Adrenal gland (tissue), 12 donors: ENCODE measurements around the gene ABHD4. TPM values are rescaled to one million over a fixed set of nuclear protein-coding genes. Genes with fewer than 3 reads are reported as not detected.

Source experiments
- DNase-seq, 7 donors: peaks; one replicate each; pipeline ENCODE4 v3.0.0-alpha.2; 2019 to 2020
- H3K27ac ChIP-seq, 5 donors: fragments of 200-600 bp; sonication (generic) in 4 of 5; 1 replicate in 3 of 5; 2 replicates in 2 of 5; pipeline versions ENCODE4 v1.5.1 to v1.8.0; 2016 to 2020; ENCODE audit warnings: mild to moderate bottlenecking in 1 of 5
- H3K27me3 ChIP-seq: fragments of 200-600 bp; 2 replicates; pipeline ENCODE4 v1.8.0; 2021
- H3K36me3 ChIP-seq, 2 donors: fragments of 200-600 bp; replicated peaks in 1 of 2; 1 replicate in 1 of 2; 2 replicates in 1 of 2; pipeline versions ENCODE4 v1.5.1 to v1.8.0; 2018 to 2022
- H3K4me1 ChIP-seq, 2 donors: fragments of 200-600 bp; replicated peaks in 1 of 2; 1 replicate in 1 of 2; 2 replicates in 1 of 2; pipeline versions ENCODE4 v1.5.1 to v1.8.0; 2018 to 2021
- H3K4me3 ChIP-seq, 4 donors: fragments of 200-600 bp; sonication (generic) in 3 of 4; one replicate each; pipeline ENCODE4 v1.5.1; 2016 to 2018
- H3K9me3 ChIP-seq, 3 donors: fragments of 200-600 bp; sonication (generic) in 1 of 3; replicated peaks in 1 of 3; 1 replicate in 2 of 3; 2 replicates in 1 of 3; pipeline versions ENCODE4 v1.5.1 to v1.8.0; 2016 to 2021
- POLR2A ChIP-seq, 2 donors: fragments of 450-650 bp; IDR thresholded peaks; one replicate each; pipeline ENCODE4 v1.6.1; 2017; ENCODE audit warnings: antibody characterized with exemption in 2 of 2, mild to moderate bottlenecking in 2 of 2, moderate library complexity in 1 of 2
- WGBS, 4 donors: extraction: QIAGEN DNeasy Blood & Tissue Kit in 2 of 4; methylation state at CpG; one replicate each; pipeline versions ENCODE4 v1.1.5 to v1.1.7; 2013 to 2017; 5-methylcytosine and 5-hydroxymethylcytosine counted together
- intact Hi-C, 2 donors: fragments of 100-400 bp; cut with DNase I; formaldehyde crosslinking; loops; one replicate each; pipeline versions ENCODE4 v1.14.1 to v1.15.0; 2022 to 2023
- polyA plus RNA-seq, 3 donors: library from polyadenylated mRNA; stranded (reverse); fragments of 200-250 nt in 2 of 3; fragments of 350-450 nt in 1 of 3; fragmentation: Illumina TruSeq in 1 of 3; extraction: RNeasy Lipid Tissue Mini Kit (QIAGEN cat#74804) in 1 of 3; gene quantifications; one replicate each; pipeline ENCODE4 v1.2.3, GENCODE V29; 2013 to 2014
- total RNA-seq, 9 donors: library from RNA; depleted of rRNA in 4 of 9; stranded (reverse); fragments of >200 nt in 4 of 9; fragments of 120-200 nt in 1 of 9; fragmentation: NEBNext Ultra II Directional in 1 of 9; extraction: Animal tissue kit (Norgen Biotek cat#: 25700) in 1 of 9; gene quantifications; one replicate each; pipeline versions ENCODE4 v1.1.0 to v1.2.4, GENCODE V29; 2013 to 2023
- TF ChIP-seq, protein P1 (sequence below), 6 experiments: fragments of 450-650 bp in 4 of 6; fragments of 200-600 bp in 2 of 6; sonication (generic) in 1 of 6; IDR thresholded peaks; 1 replicate in 5 of 6; 2 replicates in 1 of 6; pipeline versions ENCODE4 v1.5.1 to v1.8.0; 2016 to 2021; ENCODE audit warnings: antibody characterized with exemption in 6 of 6, mild to moderate bottlenecking in 2 of 6, moderate library complexity in 1 of 6
- donor health status: healthy with polysubstance abuse.
- donor health status: Bipolar disorder and iron deficiency.
- donor health status: DM: yes; HTN: yes; CAD: no.
- donor health status: DM: no; HTN: no; CAD: no.
- donor health status: DM: no; HTN: no; CAD: no.
- donor health status: DM: yes; HTN: yes; CAD: no.

Gene ABHD4
- total and polyA plus RNA-seq, 12 donors = 21.4 to 93.4 (median 43.5) TPM

DNA sequence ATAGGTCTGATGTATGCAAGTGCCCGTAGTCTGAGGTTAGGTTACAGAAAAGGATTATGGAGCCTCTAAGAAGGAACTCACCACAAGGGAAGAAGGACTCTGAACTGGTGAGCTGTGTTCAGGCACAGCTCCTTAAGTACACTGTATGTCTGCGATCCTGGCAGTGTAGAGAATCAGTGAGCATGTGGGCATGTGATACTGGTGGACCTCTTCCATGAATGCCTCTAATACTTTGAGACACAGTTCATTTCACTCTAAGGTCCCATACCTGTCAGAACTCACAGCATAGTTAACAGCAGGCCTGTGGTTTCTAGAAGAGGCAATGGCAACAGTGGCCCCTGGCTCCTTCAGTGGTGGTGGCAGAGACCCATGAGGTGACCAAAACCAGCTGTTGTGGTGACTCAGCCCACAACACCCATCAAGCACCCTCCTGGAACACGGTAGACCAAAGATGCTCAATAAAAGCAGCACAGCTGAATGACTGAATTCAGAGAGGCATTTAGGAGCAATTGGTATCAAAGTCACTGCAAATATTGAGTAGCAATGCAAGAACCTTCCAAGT, 52.9 kb downstream of the ABHD4 start:
- Histone ChIP-seq H3K27ac (no peak overlapping the region), H3K4me1 (no peaks in the 10 kb centered on the region), H3K9me3 (no peaks in the 10 kb centered on the region), H3K36me3 (no peaks in the 10 kb centered on the region), H3K27me3 (no peaks in the 10 kb centered on the region), H3K4me3 (no peak overlapping the region)
- WGBS, 4 donors = 63 to 88% (median 81%) methylated on average over 3 of the region's 3 CpGs
- no peak for TF ChIP-seq POLR2A (IDR thresholded peaks at IDR 0.05)
- TF ChIP-seq, protein P1, sequence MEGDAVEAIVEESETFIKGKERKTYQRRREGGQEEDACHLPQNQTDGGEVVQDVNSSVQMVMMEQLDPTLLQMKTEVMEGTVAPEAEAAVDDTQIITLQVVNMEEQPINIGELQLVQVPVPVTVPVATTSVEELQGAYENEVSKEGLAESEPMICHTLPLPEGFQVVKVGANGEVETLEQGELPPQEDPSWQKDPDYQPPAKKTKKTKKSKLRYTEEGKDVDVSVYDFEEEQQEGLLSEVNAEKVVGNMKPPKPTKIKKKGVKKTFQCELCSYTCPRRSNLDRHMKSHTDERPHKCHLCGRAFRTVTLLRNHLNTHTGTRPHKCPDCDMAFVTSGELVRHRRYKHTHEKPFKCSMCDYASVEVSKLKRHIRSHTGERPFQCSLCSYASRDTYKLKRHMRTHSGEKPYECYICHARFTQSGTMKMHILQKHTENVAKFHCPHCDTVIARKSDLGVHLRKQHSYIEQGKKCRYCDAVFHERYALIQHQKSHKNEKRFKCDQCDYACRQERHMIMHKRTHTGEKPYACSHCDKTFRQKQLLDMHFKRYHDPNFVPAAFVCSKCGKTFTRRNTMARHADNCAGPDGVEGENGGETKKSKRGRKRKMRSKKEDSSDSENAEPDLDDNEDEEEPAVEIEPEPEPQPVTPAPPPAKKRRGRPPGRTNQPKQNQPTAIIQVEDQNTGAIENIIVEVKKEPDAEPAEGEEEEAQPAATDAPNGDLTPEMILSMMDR (IDR thresholded peaks at IDR 0.05) = no peak
- intact Hi-C loops = loop anchor here (5.0 to 10.0 kb wide), 3 partner anchors 94 to 164 kb away; partner anchors contain the start of gene SLC7A7 (in 1 of the 2)
- no peak for DNase-seq

DNA sequence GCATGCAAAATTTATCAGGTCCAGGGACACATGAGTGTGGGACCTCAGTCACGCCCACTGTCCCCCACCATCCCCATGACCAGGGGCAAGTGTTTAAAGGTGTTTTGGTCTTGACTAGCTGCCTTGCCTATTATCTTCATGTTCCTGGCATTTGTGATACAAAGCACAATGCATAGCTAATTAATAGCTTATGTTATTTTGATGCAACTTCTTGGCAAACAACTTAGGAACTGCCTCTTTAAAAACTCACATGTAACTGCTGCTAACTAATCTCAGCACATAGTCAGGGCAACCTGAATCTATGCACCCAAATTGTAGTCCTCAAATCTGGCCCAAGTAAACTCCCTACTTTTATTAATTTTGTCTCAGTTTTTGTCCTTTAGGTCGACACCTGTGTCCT, 53.5 kb downstream of the ABHD4 start:
- no peaks in the 10 kb centered on the region for H3K4me1 ChIP-seq
- no peak overlapping the region for H3K27ac ChIP-seq
- no peak for DNase-seq
- no peaks in the 10 kb centered on the region for H3K9me3 ChIP-seq
- intact Hi-C loops = loop anchor here (5.0 to 10.0 kb wide), 3 partner anchors 94 to 163 kb away; partner anchors contain the start of gene SLC7A7 (in 1 of the 2)
- H3K36me3 ChIP-seq = no peaks in the 10 kb centered on the region
- H3K27me3 ChIP-seq = no peaks in the 10 kb centered on the region
- WGBS, 4 donors = 76 to 88% (median 83%) methylated on average over 2 of the region's 2 CpGs
- H3K4me3 ChIP-seq = no peak overlapping the region
- TF ChIP-seq, protein P1 (IDR thresholded peaks at IDR 0.05) = no peak
- no peak for TF ChIP-seq POLR2A (IDR thresholded peaks at IDR 0.05)

DNA sequence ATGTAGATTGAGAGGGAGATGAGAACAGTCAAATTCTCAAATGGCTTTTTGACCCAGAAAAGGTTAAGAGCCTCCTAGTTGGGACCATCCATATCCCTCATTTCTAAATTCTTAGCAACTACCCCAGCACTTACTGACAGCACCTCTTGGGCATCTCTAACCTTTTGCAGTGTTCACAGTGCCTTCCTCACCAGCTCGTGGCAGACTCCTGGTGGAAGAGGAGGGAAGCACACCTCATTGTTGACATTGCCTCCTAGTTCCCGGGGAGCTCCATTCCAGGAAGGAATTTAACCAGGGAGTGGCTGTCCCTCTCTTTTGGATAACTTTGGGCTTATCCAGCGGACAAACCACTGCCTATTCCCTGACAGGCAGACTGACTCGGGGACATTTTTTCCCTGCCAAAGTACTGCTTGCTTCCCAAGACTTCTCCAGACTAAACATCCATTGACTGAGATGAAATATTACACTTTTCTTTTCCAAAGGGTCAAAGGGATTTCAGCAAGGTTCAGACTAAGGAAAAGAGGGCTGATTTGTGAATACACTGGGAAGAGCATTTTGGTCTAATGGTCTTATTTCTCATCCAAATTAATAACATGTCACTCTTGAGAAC, 55.0 kb downstream of the ABHD4 start:
- no peaks in the 10 kb centered on the region for H3K27me3 ChIP-seq
- H3K36me3 ChIP-seq = no peaks in the 10 kb centered on the region
- DNase-seq = peak; percentile 63 to 83 (median 72)
- TF ChIP-seq POLR2A (IDR thresholded peaks at IDR 0.05) = no peak
- TF ChIP-seq, protein P1 (IDR thresholded peaks at IDR 0.05) = peak; percentile 60 to 89 (median 86)
- H3K27ac ChIP-seq = no peak overlapping the region
- H3K4me1 ChIP-seq = no peaks in the 10 kb centered on the region
- 8 to 13% (median 12%) methylated on average over 4 of the region's 4 CpGs for WGBS, 4 donors
- no peaks in the 10 kb centered on the region for H3K9me3 ChIP-seq
- H3K4me3 ChIP-seq = no peak overlapping the region
- intact Hi-C loops = loop anchor here (5.0 to 10.0 kb wide), 3 partner anchors 96 to 162 kb away; partner anchors contain the start of gene SLC7A7 (in 1 of the 2)

DNA sequence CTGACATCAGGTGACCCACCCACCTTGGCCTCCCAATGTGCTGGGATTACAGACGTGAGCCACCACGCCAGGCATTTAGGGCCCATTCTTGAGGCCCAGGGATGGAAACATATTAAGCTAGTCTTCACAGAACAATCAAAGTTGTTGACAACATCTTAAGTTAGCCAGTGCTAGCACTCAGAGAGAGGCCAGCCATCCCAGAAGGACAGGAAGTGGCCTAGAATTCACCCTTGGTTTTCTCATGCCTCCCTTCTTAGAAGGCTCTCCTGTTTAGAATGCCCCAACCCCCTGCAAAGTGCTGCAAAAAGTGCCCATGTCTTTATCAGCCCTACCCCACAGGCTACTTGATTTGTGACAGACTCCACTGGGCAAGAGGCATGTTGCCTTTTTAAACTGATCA, 58.1 kb downstream of the ABHD4 start:
- WGBS, 4 donors = 74 to 95% (median 92%) methylated on average over 2 of the region's 2 CpGs
- H3K27ac ChIP-seq = no peak overlapping the region
- intact Hi-C loops = loop anchor here (10.0 kb wide), 2 partner anchors 101 to 159 kb away; partner anchors contain the start of gene SLC7A7 (in 1 of the 2)
- no peaks in the 10 kb centered on the region for H3K4me1 ChIP-seq
- no peak for DNase-seq
- H3K27me3 ChIP-seq = no peaks in the 10 kb centered on the region
- H3K4me3 ChIP-seq = no peak overlapping the region
- no peaks in the 10 kb centered on the region for H3K36me3 ChIP-seq
- TF ChIP-seq POLR2A (IDR thresholded peaks at IDR 0.05) = no peak
- TF ChIP-seq, protein P1 (IDR thresholded peaks at IDR 0.05) = no peak
- H3K9me3 ChIP-seq = no peaks in the 10 kb centered on the region
